ENCODE data around the gene NR2C2. TPM values are rescaled to one million over a fixed set of nuclear protein-coding genes. Genes with fewer than 3 reads are reported as not detected.

NR2C2 gene
- total and polyA plus RNA-seq, 2 of the 13 experiments (the other 11 are each of a cell fraction or from before 2014, with no cell fraction given), result 7.8 to 11.8 TPM

DNA sequence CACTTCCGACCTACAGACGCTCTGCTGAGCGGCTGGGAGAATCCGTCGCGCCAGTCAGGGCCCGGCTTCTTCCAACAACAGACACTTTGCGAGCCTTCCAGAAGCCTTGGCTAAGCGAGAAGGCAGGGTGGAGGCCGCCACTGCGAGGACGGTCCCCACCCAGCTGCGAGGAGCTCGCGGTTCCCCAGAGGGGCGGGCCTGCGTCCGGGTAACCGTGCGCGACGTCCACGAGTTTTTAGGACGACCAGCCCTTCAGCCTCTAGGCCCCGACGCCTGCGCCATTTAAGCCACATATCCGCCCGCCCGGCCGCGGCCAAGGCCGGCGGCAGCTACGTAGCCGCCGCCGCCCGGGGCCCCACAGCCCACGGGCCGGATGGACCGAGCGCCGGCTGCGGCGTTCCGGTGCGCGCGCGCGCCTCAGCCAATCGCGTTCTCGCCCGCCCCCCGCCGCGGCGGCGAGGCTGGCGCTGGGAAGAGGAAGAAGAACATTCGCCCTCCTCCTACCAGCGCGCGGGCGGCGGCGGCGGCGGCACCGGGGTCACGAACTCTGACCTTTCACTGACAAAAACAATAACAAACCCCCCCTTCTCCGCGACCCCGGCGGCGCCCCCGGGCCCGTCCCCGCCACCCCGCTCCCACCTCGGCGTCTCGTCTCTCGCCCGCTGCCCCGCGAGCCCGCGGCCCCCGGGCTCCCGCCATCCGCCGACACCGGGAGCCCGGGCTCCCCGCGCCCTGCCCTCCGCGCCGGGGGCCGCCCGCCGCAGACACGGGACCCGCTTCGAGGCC lies at the start of gene NR2C2 (continued):
- TF ChIP-seq FOXJ3 (CRISPR knock-in tag; IDR thresholded peaks at IDR 0.05; ENCODE audit: borderline replicate concordance) (no peak), ESRRA (CRISPR knock-in tag; IDR thresholded peaks at IDR 0.05; ENCODE audit: low read depth) (no peak), SIN3A (IDR thresholded peaks at IDR 0.05; ENCODE audit: borderline replicate concordance, low read depth, low read length) (peak; percentile 79; the same call in 1 of the 2 replicates), ZNF850 (CRISPR knock-in tag; conservative IDR thresholded peaks at IDR 0.05) (no peak), ZNF253 (CRISPR knock-in tag; IDR thresholded peaks at IDR 0.05; ENCODE audit: borderline replicate concordance) (no peak), ZEB1 (IDR thresholded peaks at IDR 0.05; ENCODE audit: insufficient replicate concordance, low read depth) (no peak), ZNF282 (IDR thresholded peaks at IDR 0.05; ENCODE audit: partially characterized antibody) (no peak), TCF12 (IDR thresholded peaks at IDR 0.05) (no peak), TCF12 (CRISPR knock-in tag; IDR thresholded peaks at IDR 0.05) (no peak), ZNF17 (CRISPR knock-in tag; IDR thresholded peaks at IDR 0.05) (no peak), FOSL1 (CRISPR knock-in tag; IDR thresholded peaks at IDR 0.05; ENCODE audit: borderline replicate concordance) (no peak), ZNF792 (CRISPR knock-in tag; IDR thresholded peaks at IDR 0.05) (no peak), ZNF776 (CRISPR knock-in tag; IDR thresholded peaks at IDR 0.05) (peak; percentile 77; the same call in 1 of the 2 replicates), ZNF589 (CRISPR knock-in tag; conservative IDR thresholded peaks at IDR 0.05) (0 out of 2 replicates have a peak, but pooled peaks have one; percentile 34), GATAD2A (CRISPR knock-in tag; IDR thresholded peaks at IDR 0.05) (no peak), ZNF501 (CRISPR knock-in tag; IDR thresholded peaks at IDR 0.05) (0 out of 2 replicates have a peak, but pooled peaks have one; percentile 19)
- TF ChIP-seq, protein P1, sequence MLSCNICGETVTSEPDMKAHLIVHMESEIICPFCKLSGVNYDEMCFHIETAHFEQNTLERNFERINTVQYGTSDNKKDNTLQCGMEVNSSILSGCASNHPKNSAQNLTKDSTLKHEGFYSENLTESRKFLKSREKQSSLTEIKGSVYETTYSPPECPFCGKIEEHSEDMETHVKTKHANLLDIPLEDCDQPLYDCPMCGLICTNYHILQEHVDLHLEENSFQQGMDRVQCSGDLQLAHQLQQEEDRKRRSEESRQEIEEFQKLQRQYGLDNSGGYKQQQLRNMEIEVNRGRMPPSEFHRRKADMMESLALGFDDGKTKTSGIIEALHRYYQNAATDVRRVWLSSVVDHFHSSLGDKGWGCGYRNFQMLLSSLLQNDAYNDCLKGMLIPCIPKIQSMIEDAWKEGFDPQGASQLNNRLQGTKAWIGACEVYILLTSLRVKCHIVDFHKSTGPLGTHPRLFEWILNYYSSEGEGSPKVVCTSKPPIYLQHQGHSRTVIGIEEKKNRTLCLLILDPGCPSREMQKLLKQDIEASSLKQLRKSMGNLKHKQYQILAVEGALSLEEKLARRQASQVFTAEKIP (CRISPR knock-in tag; IDR thresholded peaks at IDR 0.05; ENCODE audit: borderline replicate concordance), result no peak
- TF ChIP-seq, protein P2, sequence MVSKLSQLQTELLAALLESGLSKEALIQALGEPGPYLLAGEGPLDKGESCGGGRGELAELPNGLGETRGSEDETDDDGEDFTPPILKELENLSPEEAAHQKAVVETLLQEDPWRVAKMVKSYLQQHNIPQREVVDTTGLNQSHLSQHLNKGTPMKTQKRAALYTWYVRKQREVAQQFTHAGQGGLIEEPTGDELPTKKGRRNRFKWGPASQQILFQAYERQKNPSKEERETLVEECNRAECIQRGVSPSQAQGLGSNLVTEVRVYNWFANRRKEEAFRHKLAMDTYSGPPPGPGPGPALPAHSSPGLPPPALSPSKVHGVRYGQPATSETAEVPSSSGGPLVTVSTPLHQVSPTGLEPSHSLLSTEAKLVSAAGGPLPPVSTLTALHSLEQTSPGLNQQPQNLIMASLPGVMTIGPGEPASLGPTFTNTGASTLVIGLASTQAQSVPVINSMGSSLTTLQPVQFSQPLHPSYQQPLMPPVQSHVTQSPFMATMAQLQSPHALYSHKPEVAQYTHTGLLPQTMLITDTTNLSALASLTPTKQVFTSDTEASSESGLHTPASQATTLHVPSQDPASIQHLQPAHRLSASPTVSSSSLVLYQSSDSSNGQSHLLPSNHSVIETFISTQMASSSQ (IDR thresholded peaks at IDR 0.05; ENCODE audit: low read depth), result no peak
- TF ChIP-seq, protein P2 (CRISPR knock-in tag; IDR thresholded peaks at IDR 0.05; ENCODE audit: borderline replicate concordance), result no peak
- TF ChIP-seq, protein P3, sequence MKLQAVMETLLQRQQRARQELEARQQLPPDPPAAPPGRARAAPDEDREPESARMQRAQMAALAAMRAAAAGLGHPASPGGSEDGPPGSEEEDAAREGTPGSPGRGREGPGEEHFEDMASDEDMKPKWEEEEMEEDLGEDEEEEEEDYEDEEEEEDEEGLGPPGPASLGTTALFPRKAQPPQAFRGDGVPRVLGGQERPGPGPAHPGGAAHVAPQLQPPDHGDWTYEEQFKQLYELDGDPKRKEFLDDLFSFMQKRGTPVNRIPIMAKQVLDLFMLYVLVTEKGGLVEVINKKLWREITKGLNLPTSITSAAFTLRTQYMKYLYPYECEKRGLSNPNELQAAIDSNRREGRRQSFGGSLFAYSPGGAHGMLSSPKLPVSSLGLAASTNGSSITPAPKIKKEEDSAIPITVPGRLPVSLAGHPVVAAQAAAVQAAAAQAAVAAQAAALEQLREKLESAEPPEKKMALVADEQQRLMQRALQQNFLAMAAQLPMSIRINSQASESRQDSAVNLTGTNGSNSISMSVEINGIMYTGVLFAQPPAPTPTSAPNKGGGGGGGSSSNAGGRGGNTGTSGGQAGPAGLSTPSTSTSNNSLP (IDR thresholded peaks at IDR 0.05; ENCODE audit: low read depth, low read length), result no peak
- TF ChIP-seq, protein P4, sequence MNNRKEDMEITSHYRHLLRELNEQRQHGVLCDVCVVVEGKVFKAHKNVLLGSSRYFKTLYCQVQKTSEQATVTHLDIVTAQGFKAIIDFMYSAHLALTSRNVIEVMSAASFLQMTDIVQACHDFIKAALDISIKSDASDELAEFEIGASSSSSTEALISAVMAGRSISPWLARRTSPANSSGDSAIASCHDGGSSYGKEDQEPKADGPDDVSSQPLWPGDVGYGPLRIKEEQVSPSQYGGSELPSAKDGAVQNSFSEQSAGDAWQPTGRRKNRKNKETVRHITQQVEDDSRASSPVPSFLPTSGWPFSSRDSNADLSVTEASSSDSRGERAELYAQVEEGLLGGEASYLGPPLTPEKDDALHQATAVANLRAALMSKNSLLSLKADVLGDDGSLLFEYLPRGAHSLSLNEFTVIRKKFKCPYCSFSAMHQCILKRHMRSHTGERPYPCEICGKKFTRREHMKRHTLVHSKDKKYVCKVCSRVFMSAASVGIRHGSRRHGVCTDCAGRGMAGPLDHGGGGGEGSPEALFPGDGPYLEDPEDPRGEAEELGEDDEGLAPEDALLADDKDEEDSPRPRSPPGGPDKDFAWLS (CRISPR knock-in tag; IDR thresholded peaks at IDR 0.05; ENCODE audit: borderline replicate concordance), result no peak
